ENCODE results near the gene RIPOR2.

DNA sequence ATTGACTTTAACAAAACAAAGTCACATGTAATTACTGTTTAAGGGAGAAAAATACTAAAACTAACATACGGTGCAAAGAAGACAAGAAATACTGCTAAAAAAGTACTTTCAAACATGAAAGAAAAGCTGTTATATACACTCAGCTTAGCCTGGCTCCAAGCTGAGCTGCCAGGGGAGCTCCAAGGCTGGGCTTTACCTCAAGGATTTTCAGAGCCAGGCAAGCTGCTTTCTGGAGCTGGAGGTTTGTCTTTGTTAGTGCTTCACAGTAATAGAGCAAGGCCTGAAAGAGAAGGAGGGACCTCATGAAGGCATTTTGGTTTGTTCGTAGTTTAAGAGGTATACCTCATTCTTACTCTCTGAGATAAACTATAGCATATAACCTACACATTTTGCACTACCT lies 117.4 kb downstream of the RIPOR2 start:
- TF ChIP-seq ZFP3 (tag by site-specific recombination; IDR thresholded peaks at IDR 0.05; ENCODE audit: low read depth) (no peak), HOXA7 (CRISPR knock-in tag; IDR thresholded peaks at IDR 0.05; ENCODE audit: borderline replicate concordance) (no peak), ZSCAN16 (tag by site-specific recombination; IDR thresholded peaks at IDR 0.05) (no peak), ZNF114 (tag by site-specific recombination; IDR thresholded peaks at IDR 0.05) (no peak), ZNF211 (tag by site-specific recombination; IDR thresholded peaks at IDR 0.05; ENCODE audit: low read depth) (no peak), KLF7 (tag by site-specific recombination; IDR thresholded peaks at IDR 0.05; ENCODE audit: borderline replicate concordance) (no peak), YY2 (tag by site-specific recombination; IDR thresholded peaks at IDR 0.05) (no peak), ZNF239 (tag by site-specific recombination; IDR thresholded peaks at IDR 0.05) (no peak)
- TF ChIP-seq, protein P1, sequence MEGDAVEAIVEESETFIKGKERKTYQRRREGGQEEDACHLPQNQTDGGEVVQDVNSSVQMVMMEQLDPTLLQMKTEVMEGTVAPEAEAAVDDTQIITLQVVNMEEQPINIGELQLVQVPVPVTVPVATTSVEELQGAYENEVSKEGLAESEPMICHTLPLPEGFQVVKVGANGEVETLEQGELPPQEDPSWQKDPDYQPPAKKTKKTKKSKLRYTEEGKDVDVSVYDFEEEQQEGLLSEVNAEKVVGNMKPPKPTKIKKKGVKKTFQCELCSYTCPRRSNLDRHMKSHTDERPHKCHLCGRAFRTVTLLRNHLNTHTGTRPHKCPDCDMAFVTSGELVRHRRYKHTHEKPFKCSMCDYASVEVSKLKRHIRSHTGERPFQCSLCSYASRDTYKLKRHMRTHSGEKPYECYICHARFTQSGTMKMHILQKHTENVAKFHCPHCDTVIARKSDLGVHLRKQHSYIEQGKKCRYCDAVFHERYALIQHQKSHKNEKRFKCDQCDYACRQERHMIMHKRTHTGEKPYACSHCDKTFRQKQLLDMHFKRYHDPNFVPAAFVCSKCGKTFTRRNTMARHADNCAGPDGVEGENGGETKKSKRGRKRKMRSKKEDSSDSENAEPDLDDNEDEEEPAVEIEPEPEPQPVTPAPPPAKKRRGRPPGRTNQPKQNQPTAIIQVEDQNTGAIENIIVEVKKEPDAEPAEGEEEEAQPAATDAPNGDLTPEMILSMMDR (tag by site-specific recombination; IDR thresholded peaks at IDR 0.05): no peak
- TF ChIP-seq, protein P2, sequence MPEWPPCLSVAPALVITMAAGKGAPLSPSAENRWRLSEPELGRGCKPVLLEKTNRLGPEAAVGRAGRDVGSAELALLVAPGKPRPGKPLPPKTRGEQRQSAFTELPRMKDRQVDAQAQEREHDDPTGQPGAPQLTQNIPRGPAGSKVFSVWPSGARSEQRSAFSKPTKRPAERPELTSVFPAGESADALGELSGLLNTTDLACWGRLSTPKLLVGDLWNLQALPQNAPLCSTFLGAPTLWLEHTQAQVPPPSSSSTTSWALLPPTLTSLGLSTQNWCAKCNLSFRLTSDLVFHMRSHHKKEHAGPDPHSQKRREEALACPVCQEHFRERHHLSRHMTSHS (tag by site-specific recombination; IDR thresholded peaks at IDR 0.05): no peak

Measured in HEK293 (cell line).